Stimulated activated CD8-positive, alpha-beta memory T cell treated with anti-CD3 and anti-CD28 coated beads, Interleukin-15, amount 100 ng/mL, for 48 hours (primary cell): ENCODE data around the gene GALNT7.

Experiments
- DNase-seq, 2 donors: peaks; one replicate each; pipeline ENCODE4 v3.0.0-alpha.2; 2020; ENCODE audit warnings: low read depth in 2 of 2

GALNT7 gene

DNA sequence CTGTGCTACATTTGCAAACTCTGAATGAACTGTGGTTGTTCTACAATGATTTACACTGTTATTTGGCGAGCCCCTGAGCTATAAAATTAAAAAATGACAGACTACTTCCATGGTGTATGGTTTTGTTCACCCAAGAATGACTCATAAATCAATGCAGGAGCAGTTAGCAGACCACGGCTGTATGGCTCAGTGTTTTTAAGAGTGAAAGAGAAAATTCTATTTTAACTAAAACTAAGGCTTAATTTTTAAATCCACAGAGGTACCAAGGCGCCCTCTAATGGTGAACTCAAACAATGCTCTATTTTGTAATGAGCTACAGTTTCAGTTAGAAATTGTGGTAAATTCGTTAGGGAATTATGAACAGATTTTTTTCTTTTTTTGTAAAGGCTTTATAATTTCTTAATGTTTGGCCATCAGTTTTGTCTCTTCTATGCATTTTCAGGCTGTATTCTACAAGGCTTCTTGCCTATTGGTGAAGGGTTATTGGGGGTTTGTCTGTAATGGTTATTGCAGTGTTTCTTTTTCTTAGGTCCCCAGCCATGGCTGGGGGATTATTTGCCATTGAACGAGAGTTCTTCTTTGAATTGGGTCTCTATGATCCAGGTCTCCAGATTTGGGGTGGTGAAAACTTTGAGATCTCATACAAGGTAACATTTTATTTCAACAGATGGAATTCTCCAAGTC is 133.0 kb downstream of the GALNT7 start:
- no peak for DNase-seq

DNA sequence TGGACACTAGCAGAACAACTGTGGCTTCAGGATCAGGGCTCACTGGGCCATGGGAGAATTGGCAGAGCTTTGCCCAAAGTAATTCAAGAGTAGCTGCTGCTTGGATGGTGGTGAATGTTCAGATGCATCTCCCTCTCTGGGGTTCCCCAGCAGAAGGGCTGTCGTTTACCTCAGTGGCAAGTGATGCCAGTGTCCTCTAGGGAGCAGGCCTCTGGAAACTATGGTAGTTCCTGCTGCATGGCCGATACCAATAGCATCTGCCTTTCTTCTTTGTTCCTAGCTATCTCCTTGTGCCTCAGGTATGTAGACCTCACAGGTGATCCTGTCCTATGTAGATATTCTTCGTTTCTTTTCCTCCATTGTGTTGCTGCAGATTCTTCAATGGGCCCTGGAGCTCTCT is 139.2 kb downstream of the GALNT7 start:
- DNase-seq, result no peak

DNA sequence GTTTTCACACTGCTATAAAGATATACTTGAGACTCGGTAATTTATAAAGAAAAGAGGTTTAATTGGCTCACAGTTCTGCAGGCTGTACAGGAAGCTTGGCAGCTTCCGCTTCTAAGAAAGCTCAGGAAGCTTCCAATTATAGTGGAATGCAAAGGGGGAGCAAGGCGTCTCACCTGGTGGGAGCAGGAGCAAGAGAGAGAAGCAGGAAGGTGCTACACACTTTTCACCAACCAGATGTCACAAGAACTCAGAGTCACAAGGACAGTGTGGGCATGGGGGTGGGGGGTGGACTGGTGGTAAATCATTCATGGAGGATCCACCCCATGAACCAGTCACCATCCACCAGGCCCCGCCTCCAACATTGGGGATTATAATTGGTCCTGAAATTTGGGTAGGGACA is 142.8 kb downstream of the GALNT7 start:
- DNase-seq, result no peak

DNA sequence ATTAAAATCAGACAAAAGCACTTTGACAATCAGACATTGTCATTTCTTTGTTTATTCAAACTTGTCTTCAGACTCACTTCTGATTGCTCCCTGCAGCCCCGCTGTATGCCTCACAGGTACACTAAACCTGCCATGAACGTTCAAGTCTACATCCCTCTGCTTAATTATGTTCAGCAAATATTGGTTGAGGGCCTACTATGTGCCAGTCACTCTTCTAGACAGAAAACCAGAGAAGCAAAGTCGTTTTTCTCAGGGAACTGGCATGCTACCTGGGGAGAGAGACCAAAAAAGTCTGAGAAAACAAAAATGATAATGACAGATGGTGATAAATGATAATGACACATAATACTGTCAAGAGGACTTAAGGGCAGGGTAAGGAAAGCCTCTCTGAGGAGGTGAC is 146.1 kb downstream of the GALNT7 start:
- DNase-seq, result no peak

DNA sequence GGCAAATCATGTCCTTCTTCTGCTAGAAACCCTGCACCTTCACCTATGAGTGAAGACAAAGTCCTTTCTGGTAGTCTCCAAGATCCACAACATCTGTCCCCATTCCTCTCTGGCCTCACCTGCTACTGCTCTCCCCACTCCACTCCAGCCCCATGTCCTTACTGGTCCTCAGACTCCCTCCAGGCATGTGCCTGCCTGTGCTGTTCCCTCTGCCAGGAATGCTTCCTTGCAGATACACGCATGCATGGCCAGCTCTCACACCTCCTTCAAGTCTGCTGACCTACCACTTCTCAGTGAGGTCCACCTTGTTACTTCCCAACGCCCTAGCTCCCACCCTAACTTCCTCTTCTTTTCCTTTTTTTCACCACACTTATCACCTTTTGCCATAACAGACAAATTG is 147.4 kb downstream of the GALNT7 start:
- no peak for DNase-seq

DNA sequence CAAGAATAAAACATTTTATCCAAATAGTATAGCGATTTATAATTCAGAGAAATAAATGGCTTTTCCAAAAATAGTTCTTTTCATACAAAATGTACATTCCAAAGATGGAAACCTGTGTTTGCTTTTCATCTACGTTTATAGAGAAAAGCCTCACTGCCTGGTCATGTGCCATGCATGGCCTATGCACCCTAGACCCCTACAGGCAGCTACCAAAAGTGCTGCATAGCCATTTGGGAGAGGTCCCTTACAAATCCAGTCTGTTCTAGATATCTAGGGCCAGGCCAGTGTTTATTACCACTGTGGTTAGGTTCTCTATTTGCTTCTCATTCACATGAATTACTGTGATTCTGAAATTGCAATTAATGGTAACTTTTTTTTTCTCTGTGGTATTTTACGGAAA is 148.4 kb downstream of the GALNT7 start:
- DNase-seq, result no peak

DNA sequence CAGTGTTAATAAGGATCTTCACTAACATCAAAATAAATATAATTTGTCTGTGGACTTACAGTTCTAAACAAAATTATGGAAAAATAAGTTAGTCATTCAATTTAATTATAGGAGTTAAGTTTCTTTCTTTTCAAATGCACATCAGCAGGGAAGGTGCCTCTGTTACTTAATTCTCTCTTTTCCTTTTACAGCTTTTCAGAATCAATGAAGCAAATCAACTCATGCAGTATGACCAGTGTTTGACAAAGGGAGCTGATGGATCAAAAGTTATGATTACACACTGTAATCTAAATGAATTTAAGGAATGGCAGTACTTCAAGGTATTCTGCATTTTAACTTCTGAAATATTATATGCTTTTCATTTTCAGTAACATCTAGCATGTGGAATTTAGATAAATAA is 149.6 kb downstream of the GALNT7 start:
- no peak for DNase-seq

DNA sequence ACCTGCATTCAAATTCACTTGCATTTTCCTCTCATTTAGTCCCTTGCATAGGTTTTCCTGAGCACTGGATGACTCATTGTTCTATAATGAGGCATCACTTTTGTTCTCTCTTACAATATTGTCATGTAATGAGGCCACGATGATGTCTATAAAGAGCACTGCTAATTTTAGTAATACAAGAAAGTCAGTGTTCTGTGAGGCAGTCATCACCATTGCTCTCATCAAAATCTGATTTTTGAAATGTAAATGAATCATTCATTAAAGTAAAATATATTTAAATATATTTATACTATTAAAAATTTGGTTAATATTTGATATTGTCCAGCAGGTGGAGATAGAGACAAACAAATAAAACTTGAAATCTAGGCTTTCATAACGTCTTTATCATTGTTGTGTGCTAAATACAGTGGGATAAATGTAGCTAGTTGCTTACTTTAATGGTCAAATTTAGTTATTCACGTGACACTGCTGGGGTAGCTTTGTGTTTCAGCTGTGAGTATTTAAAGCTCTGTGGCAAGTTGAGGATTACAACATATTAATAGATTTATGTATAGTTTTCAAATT is 150.1 kb downstream of the GALNT7 start:
- no peak for DNase-seq

DNA sequence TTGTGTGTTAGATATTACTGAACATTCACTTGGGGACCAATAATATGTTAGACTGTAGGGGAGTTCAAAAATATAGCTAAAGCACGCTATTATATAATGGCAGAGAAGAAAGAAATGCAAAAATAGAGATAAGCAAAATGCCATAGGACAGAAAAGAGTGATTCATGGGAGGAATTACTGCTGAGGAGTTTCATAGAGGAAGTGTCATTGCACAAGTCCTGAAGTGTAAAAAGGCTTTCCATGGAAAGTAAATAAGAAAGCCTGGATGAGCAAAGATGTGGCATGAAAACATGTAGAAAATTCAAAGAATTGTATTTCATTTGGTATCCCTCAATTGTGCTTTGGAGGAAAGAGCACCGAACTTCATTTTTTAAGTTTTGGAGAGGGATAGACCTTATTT is 151.1 kb downstream of the GALNT7 start:
- DNase-seq, result no peak

DNA sequence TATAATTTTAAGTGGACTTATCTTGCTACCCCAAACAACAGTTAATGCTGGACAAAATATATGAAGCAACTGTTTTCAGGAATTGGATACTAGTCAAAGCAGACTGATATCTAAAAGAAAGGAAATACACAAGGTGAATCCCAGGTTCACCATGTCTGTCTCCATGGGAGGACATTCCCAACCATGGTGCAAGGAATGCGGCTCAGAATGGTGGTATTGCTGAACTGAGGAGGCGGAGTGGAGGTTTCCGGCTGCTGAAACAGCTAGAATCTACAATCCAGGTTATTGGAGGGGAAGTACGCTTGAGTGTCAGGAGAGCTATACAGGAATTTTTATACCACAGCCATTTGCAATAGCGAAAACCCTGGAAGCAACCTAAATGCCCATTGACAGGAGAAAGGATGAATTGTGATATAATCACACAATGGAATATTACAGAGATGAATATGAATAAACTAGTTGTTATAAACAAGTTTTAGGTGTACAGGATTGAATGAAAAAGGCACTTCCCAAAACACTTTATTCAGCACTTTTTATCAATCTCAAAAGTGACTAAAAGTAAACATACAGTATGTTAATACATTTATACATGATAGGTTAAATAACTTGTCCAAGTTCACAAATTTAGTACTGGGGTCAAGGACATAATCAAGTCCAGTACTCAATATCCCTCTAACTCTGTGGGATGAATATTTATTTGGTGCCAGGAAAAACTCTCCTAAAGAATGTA is 156.6 kb downstream of the GALNT7 start:
- DNase-seq, result no peak

DNA sequence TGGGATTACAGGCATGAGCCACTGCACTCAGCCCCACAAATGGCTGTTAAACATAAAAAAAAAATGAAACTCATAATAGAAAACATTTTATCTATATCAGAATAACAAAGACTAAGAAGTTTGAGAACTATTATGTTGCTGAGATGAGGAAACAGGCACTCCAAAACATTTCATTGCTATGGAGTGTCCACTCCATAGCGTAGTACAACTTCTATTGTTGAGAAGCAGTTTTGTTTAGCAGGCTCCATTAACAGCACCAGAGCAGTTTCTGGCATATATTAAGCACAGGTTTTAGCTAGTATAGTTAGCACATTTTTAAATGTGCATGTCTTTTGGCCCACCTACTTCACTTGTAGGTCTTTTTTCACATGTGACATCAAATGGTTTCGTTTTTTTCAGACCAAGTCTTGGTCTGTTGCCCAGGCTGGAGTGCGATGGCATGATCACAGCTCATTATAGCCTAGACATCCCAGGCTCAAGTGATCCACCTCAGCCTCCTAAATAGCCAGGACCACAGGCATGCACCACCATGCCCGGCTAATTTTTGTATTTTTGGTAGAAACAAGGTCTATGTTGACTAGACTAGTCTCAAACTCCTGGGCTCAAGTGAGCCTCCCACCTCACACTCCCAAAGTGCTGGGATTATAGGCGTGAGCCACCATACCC is 159.8 kb downstream of the GALNT7 start:
- DNase-seq, result no peak

DNA sequence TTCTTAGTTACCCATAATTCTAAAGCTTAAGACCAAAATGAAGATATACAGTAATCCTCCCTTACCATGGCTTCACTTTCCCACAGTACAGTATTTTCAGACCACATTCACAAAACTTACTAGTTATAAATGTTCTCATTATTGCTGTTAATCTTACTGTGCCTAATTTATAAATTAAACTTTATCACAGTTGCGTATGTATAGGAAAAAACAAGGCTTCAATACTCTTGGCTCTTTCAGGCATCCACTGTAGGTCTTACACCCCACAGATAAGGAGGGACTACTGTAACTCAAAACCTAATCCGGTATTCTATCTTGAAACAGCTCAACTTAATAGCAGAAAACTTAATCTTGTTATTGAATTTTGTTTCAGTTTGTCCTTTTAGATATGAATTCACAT is 162.0 kb downstream of the GALNT7 start:
- DNase-seq, result no peak

DNA sequence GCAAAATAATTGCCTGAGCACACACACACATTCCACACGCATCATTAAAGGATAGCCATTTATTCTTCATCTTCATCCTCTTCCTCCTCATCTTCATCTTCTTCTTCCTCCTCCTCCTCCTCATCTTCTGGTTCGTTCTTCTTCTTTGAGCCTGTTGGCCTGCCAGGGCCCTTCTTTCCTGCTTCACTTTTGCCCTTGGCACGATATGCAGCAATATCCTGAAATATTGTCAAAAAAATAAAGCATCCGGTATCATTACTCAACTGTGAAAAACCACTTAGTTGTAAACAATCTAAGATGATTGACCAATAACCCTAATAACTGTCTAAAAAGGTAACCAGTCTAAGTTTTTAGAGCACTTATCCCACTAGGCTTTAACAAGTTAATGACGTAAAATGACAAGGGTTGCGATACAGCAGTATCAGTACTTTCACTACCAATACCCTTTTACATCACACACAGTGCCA is 163.4 kb downstream of the GALNT7 start:
- DNase-seq, result no peak

DNA sequence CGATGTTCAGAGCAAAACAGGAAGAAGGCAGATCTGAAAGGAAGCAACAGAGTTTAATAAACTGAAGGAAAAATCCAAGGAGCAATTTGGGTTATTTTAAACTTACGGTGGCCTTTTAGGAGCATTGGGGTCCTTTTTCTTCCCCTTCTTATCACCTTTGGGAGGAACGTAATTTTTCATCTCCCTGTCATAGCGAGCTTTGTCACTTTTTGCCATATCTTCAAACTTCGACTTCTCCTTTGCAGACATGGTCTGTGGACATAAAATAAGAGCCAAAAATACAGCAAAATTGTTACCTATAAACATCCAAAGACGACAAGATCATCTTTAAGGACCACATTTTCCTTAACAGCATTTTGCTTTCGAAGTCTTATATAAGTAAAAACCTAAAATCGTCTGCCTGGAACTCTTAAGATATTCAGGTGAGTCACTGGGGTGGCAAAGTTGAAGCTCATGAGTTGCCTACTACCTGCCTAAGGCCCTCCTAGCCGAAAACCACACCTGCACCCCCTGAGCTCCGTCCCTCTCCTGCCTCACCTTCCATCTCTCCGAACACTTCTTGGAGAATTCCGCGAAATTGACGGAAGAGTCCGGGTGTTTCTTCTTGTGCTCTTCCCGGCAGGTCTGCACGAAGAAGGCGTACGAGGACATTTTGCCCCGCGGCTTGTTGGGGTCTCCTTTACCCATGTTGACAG is 164.5 kb downstream of the GALNT7 start:
- no peak for DNase-seq

DNA sequence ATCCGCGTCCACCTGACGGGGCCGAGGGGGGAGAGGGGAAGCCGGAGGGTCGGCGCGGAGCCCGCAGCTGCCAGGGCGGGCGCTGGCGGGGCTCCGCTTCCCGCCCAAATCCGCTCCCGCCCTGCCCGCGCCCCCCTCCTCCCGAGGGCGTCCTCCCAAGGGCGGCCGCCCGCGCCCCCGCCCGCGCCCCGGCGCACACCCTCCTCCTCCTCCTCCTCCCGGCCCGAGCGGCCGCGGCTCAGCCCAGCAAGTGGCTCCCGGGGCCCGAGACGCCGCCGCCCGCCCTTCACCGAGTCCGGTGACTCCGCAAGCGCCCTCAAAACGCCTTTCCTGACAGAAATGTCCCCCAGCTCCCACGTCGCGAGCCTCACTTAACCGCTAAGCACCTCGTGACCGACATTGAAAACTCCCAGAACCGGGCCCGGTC is 165.1 kb downstream of the GALNT7 start:
- DNase-seq, result peak in 1 of 2 donors; percentile 18

DNA sequence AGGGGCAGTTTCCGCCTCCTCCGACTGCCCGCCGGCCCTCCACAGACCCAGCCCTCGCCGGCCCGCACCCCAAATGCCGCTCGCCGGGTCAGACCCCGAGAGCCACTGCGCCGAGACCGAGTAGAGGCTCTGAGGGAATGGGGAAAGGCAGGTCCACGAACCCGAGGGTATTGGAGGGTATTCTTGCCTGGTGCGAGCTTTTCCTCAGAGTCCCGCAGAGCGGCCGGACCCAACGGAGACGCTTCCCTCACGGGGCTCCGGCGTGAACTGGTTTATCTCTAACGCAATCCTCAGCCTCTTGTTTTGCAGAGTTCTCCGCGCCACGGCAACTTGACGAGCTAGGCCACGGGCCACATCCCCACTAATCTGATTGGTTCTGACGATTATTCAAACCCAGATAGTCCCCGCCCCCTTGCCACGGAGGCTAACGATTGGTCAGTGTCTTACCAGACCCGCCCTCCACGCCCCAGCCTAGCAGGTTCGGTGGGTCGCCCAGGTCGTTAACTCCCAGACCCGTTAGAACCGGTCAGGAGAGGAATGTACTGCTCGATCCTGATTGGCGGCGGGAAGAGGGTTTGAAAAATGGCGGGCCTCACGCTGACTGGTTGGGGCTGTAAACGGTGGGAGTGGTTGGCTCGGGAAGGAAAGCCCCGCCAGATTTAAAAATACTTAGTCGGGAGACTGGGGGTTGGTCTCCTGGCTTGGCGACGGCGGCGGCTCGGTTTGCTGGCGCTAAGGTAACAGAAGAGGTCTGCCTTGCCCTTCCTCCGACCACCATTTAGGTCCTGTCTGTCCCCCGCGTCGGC is 165.7 kb downstream of the GALNT7 start, which contains the start of gene HMGB2:
TSS of gene HMGB2 (minus strand) at position 274 of the 806 bp plus-strand sequence. CDS start 709 bp downstream, outside the sequence.
- DNase-seq, result peak; percentile 97 to 98

DNA sequence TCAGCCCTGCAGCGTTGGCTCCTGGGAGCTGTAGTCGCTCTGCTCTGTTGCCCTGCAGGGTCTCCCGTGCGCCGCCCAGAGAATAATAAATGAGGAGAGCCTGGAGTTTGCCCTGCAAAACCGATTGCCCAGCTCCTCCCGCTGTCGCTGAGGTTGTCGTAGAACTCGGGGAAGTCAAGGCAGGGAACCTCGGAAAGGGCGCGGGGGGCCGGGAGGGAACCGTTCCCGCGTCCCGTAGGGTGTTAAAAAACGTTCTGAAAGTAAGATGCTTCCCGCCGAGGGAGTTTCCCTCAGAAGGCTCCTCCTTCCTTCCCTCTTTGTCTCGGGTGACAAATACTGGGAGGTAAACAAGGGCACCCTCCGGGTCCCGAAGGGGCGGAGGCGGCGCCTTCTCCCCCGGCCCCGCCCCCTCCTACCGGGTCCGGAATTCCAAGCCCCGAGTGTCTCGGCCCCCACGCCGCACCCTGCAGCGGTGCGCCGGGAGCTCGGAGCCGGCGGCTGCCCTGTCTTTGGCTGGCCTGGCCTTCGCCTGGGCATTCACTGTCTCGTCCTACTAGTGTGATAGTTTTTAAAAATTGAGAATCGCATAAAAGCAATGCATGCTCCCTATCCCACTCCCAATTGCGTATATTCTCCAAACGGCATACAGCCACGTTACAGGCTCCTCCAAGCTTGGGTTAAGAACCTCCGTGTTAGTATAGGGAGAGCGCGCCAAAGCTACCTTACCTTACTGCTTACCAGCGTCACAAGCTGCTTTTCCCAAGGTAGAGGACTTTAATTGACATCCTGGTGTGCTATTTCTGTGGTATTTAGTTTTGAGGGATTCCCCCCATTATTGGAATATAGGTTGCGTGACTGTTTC is 166.5 kb downstream of the GALNT7 start:
- peak; percentile 35 to 39 for DNase-seq

DNA sequence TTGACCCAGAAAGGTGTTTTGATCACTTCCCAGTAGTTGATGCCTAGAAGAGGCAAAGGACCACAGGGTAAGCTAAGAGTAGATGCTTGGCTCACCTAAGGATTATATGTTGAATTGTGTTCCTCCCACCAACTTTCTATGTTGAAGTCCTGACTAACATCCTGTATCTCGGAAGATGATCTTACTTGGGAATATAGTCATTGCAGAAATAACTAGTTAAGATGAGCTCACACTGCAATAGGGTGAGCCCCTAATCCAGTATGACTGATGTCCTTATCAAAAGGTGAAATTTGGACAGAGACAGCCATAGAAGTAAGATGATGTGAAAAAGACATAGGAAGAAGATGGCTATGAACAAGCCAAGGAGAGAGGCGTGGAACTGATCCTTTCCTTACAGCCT is 168.9 kb downstream of the GALNT7 start:
- DNase-seq, result no peak

DNA sequence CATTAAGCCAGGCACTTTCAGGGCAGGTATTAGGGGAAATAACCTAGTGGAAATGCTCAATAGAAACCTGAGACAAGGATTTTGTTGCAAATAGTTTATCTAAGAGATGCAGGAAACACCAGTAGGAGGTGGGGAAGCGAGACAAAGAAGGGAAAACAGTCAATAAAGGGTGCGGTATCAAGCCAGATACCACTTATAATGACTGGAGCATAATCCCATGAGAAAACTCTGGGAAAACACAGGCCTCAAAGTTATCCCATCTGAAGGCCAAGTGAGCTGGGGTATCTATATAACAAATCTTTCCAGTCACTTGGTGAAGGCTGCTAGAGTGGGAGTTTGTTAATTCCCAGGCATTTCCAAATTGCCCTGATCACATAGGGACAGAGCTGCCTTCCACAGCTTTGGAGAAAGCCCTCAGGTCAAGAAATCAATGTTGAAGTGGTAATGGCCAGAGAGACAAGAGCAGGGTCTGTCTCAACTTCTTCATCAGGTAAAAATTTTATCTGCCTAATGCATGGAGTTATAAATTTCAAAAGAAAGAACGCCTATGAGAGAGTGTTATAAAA is 175.3 kb downstream of the GALNT7 start:
- no peak for DNase-seq

DNA sequence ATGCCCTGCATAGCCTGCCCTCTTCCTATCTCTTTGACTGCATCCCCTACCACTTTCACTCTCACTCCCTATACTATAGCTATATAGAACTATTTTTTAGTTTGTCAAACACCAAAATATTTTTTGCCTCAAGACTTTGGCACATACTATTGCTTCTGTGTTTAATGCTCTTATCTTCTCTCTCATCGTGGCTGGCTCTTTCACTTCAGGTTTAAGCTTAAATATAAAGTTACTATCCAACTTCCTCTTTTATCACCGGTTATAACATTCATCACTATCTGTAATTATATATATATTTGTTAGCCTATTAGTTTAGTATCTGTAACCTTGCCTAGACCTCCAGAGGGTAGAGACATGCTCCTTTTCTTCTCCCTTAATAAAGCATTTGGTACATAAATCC is 177.0 kb downstream of the GALNT7 start:
- DNase-seq, result no peak
